GM23338 (cell line): Measurements from ENCODE around the gene HPS5. TPM values are rescaled to one million over a fixed set of nuclear protein-coding genes. Genes with fewer than 3 reads are reported as not detected.

Experiments
- ATAC-seq: fragments of 200-7000 bp; cut with Tn5 transposase; 3 replicates; pipeline ENCODE4 v1.9.1; 2020
- DNase-seq: peaks from one replicate; pipeline ENCODE4 v3.0.0-alpha.2; 2015; ENCODE audit warnings: low spot score
- H2AFZ ChIP-seq: fragments of 200-600 bp; sonication (generic); 2 replicates; pipeline ENCODE4 v1.8.0; 2016; ENCODE audit warnings: antibody characterized with exemption, mild to moderate bottlenecking, moderate library complexity
- H3F3A ChIP-seq: fragments of 200-600 bp; sonication (generic); replicated peaks from 2 replicates; pipeline ENCODE4 v1.8.0; 2017; ENCODE audit warnings: antibody characterized with exemption, mixed run types, low read depth
- H3K27ac ChIP-seq: fragments of 200-600 bp; sonication (generic); 2 replicates; pipeline ENCODE4 v1.6.1; 2016; ENCODE audit warnings: low read depth
- H3K27me3 ChIP-seq: fragments of 200-600 bp; sonication (generic); 2 replicates; pipeline ENCODE4 v1.8.0; 2016; ENCODE audit warnings: mild to moderate bottlenecking, mixed run types, moderate library complexity; ENCODE audit not compliant: insufficient read depth
- H3K36me3 ChIP-seq: fragments of 200-600 bp; sonication (generic); 2 replicates; pipeline ENCODE4 v1.8.0; 2016; ENCODE audit warnings: mild to moderate bottlenecking; ENCODE audit not compliant: insufficient read depth
- H3K4me1 ChIP-seq: fragments of 200-600 bp; sonication (generic); 2 replicates; pipeline ENCODE4 v1.8.0; 2016; ENCODE audit warnings: mild to moderate bottlenecking, moderate library complexity; ENCODE audit not compliant: insufficient read depth
- H3K4me2 ChIP-seq: fragments of 200-600 bp; sonication (generic); 2 replicates; pipeline ENCODE4 v1.7.1; 2017; ENCODE audit warnings: mixed run types
- H3K4me3 ChIP-seq: fragments of 200-600 bp; sonication (generic); 2 replicates; pipeline ENCODE4 v1.6.1; 2016; ENCODE audit warnings: mixed run types
- H3K79me2 ChIP-seq: fragments of 200-600 bp; sonication (generic); replicated peaks from 2 replicates; pipeline ENCODE4 v1.8.0; 2017; ENCODE audit warnings: mild to moderate bottlenecking; ENCODE audit not compliant: insufficient read depth
- H3K9me2 ChIP-seq: fragments of 200-600 bp; sonication (generic); 2 replicates; pipeline ENCODE4 v1.8.0; 2017; ENCODE audit not compliant: insufficient read depth
- H4K20me1 ChIP-seq: fragments of 200-600 bp; sonication (generic); replicated peaks from 2 replicates; pipeline ENCODE4 v1.8.0; 2017; ENCODE audit warnings: mild to moderate bottlenecking; ENCODE audit not compliant: insufficient read depth
- H3K27ac Mint-ChIP-seq: 2 replicates; pipeline ENCODE4 v1.8.0; 2020; ENCODE audit warnings: inconsistent platforms, mild to moderate bottlenecking, moderate library complexity, mixed read lengths
- H3K27me3 Mint-ChIP-seq: 3 replicates; pipeline ENCODE4 v1.8.0; 2022; ENCODE audit warnings: low read depth, mild to moderate bottlenecking, moderate library complexity, mixed read lengths, inconsistent platforms; ENCODE audit not compliant: insufficient read depth, poor library complexity
- H3K36me3 Mint-ChIP-seq: 3 replicates; pipeline ENCODE4 v1.8.0; 2021; ENCODE audit warnings: low read depth, mild to moderate bottlenecking, inconsistent platforms, moderate library complexity, mixed read lengths
- H3K4me1 Mint-ChIP-seq: 3 replicates; pipeline ENCODE4 v1.8.0; 2020; ENCODE audit warnings: mild to moderate bottlenecking, inconsistent platforms, mixed read lengths
- H3K4me3 Mint-ChIP-seq: 3 replicates; pipeline ENCODE4 v1.8.0; 2021; ENCODE audit warnings: moderate library complexity, mild to moderate bottlenecking, inconsistent platforms, mixed read lengths
- H3K9me3 Mint-ChIP-seq: 3 replicates; pipeline ENCODE4 v1.8.0; 2020; ENCODE audit warnings: moderate library complexity, mild to moderate bottlenecking, inconsistent platforms, mixed read lengths
- CREB1 ChIP-seq: fragments of 250-450 bp; sonication (Bioruptor Pico); IDR thresholded peaks from 2 replicates; pipeline ENCODE4 v1.5.0; 2020; ENCODE audit warnings: low read depth, mild to moderate bottlenecking, moderate library complexity
- ETS1 ChIP-seq: IDR thresholded peaks from 2 replicates; pipeline ENCODE4 v1.6.1; 2016; ENCODE audit warnings: antibody characterized with exemption
- EZH2 ChIP-seq: fragments of 200-600 bp; sonication (generic); IDR thresholded peaks from one replicate; pipeline ENCODE4 v1.8.0; 2017; ENCODE audit warnings: antibody characterized with exemption, mild to moderate bottlenecking, low read depth; ENCODE audit not compliant: unreplicated experiment
- REST ChIP-seq: IDR thresholded peaks from one replicate; pipeline ENCODE4 v1.6.1; 2018; ENCODE audit warnings: antibody characterized with exemption; ENCODE audit not compliant: unreplicated experiment
- STAT1 ChIP-seq: IDR thresholded peaks from one replicate; pipeline ENCODE4 v1.6.1; 2016; ENCODE audit warnings: antibody characterized with exemption; ENCODE audit not compliant: unreplicated experiment
- ZNF331 ChIP-seq: fragments of 250-450 bp; sonication (Bioruptor Pico); IDR thresholded peaks from 2 replicates; pipeline ENCODE4 v1.5.0; 2020; ENCODE audit warnings: low read depth, mild to moderate bottlenecking, moderate library complexity
- ZNF462 ChIP-seq: fragments of 250-450 bp; sonication (Bioruptor Pico); IDR thresholded peaks from 2 replicates; pipeline ENCODE4 v1.5.0; 2020; ENCODE audit warnings: mild to moderate bottlenecking, moderate library complexity
- polyA plus RNA-seq: library from polyadenylated mRNA; unstranded; fragments of >200 nt; fragmentation: Nextera tagmentation; extraction: Ambion mirVana; gene quantifications from 2 replicates; pipeline ENCODE4 v1.2.1, GENCODE V29; 2016
- total RNA-seq: library from RNA; depleted of rRNA; stranded (reverse); fragments of >200 nt; shearing (Covaris generic); gene quantifications from 2 replicates; pipeline ENCODE4 v1.2.3, GENCODE V29; 2014

Gene HPS5
- total and polyA plus RNA-seq, 2 experiments from 2014 or later: 11.5 to 18.6 TPM

DNA sequence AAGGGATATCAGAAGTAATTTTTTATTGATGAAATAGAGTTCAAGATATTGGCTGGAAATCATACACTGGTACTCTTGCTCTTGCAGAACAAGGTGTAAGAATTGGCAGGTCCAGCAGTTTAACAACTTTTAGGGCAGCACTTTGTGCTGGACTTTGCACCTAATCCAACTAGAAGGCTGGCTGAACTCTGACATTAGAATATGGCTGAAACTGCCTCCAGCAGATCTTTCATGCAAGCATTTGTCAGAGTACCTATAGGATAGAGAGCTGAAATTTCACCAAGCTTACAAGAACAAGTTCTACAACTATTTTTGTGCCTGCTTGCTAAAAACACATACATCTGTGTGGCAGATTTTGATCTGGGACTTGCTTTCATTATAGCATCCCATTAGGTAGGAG, 17.2 kb downstream of the HPS5 start:
- Mint-ChIP-seq H3K9me3 (no peaks in the 10 kb centered on the region), H3K4me1 (no peaks in the 10 kb centered on the region), H3K36me3 (peaks cover 60% of the 10 kb centered on the region), H3K4me3 (no peak overlapping the region), H3K27ac (no peak overlapping the region), H3K27me3 (no peaks in the 10 kb centered on the region)
- H3K27me3 ChIP-seq: no peaks in the 10 kb centered on the region
- H3K27ac ChIP-seq: no peak overlapping the region
- H3K9me2 ChIP-seq: no peaks in the 10 kb centered on the region
- H3K36me3 ChIP-seq: peaks cover 54% of the 10 kb centered on the region
- H3K79me2 ChIP-seq: no peaks in the 10 kb centered on the region
- ATAC-seq: no peak
- no peaks in the 10 kb centered on the region for H3F3A ChIP-seq
- no peaks in the 10 kb centered on the region for H3K4me1 ChIP-seq
- TF ChIP-seq EZH2: no peak
- no peak for TF ChIP-seq ZNF331 (CRISPR knock-in tag)
- no peak for TF ChIP-seq ZNF462
- TF ChIP-seq STAT1: no peak
- DNase-seq: no peak
- H4K20me1 ChIP-seq: peaks cover 5% of the 10 kb centered on the region
- no peak overlapping the region for H3K4me3 ChIP-seq
- H2AFZ ChIP-seq: no peak overlapping the region
- no peak overlapping the region for H3K4me2 ChIP-seq

- ATAC-seq (no peak), DNase-seq (no peak)
- no peak for TF ChIP-seq REST
- TF ChIP-seq CREB1 (CRISPR knock-in tag): no peak
- no peak for TF ChIP-seq ETS1
- TF ChIP-seq EZH2: no peak
- Mint-ChIP-seq H3K4me3 (no peak overlapping the region), H3K27ac (no peak overlapping the region), H3K4me1 (no peaks in the 10 kb centered on the region), H3K36me3 (peaks cover 72% of the 10 kb centered on the region), H3K9me3 (no peaks in the 10 kb centered on the region), H3K27me3 (no peaks in the 10 kb centered on the region)
- H3K4me3 ChIP-seq: no peak overlapping the region
- H2AFZ ChIP-seq: no peak overlapping the region
- H3K36me3 ChIP-seq: peaks cover 46% of the 10 kb centered on the region
- no peaks in the 10 kb centered on the region for H3K79me2 ChIP-seq
- H3F3A ChIP-seq: no peaks in the 10 kb centered on the region
- no peaks in the 10 kb centered on the region for H3K9me2 ChIP-seq
- H3K4me1 ChIP-seq: no peaks in the 10 kb centered on the region
- H3K27me3 ChIP-seq: no peaks in the 10 kb centered on the region
- no peak overlapping the region for H3K4me2 ChIP-seq
- H4K20me1 ChIP-seq: peaks cover 5% of the 10 kb centered on the region
- H3K27ac ChIP-seq: no peak overlapping the region
Observed at GRCh38 chr11:18299721-18300120, 22.2 kb downstream of the HPS5 start.
